Measurements from ENCODE around the gene ILF2. TPM values are rescaled to one million over a fixed set of nuclear protein-coding genes. Genes with fewer than 3 reads are reported as not detected.

Gene ILF2
- total and polyA plus RNA-seq, 4 donors: 46.7 to 133 (median 111) TPM

DNA sequence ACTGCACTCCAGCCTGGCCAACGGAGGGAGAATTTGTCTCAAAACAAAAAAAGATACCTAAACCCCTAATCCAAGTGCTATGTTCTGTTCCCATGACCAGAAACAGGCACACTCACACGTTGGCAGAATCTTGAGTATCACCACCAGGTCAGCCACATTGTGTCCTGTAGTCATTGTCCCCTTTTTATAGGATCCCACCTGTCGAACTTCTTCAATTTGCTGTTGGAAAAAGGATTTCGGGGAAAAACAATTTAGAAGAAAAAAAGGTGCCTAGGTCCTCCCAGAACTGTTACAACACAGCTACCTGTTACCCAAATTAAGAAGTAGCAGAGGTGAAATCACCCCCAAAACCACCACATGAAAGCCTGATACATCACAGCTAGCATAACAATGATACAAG is 3.4 kb downstream of the ILF2 start:
- Histone ChIP-seq H3K4me3 (no peak overlapping the region), H3K36me3 (ENCODE audit: control insufficient read depth in 4 of 4, insufficient read depth in 4 of 4, low read length in 4 of 4) (peaks cover 37 to 50% (median 40%) of the 10 kb centered on the region in 4 donors), H3K9me3 (ENCODE audit: control insufficient read depth in 4 of 4, insufficient read depth in 3 of 4, low read length in 3 of 4) (no peaks in the 10 kb centered on the region), H3K27ac (ENCODE audit: low read depth in 1 of 2, low read length in 1 of 2) (no peak overlapping the region), H3K27me3 (ENCODE audit: control insufficient read depth in 3 of 3, insufficient read depth in 3 of 3, low read length in 2 of 3) (no peaks in the 10 kb centered on the region), H3K4me1 (ENCODE audit: control insufficient read depth in 5 of 5, insufficient read depth in 5 of 5, low read length in 5 of 5) (peaks cover 3 to 14% (median 8%) of the 10 kb centered on the region in 5 donors), H3K9ac (ENCODE audit: insufficient read depth in 1 of 2, low read length in 2 of 2) (no peak overlapping the region)
- TF ChIP-seq, protein P1, sequence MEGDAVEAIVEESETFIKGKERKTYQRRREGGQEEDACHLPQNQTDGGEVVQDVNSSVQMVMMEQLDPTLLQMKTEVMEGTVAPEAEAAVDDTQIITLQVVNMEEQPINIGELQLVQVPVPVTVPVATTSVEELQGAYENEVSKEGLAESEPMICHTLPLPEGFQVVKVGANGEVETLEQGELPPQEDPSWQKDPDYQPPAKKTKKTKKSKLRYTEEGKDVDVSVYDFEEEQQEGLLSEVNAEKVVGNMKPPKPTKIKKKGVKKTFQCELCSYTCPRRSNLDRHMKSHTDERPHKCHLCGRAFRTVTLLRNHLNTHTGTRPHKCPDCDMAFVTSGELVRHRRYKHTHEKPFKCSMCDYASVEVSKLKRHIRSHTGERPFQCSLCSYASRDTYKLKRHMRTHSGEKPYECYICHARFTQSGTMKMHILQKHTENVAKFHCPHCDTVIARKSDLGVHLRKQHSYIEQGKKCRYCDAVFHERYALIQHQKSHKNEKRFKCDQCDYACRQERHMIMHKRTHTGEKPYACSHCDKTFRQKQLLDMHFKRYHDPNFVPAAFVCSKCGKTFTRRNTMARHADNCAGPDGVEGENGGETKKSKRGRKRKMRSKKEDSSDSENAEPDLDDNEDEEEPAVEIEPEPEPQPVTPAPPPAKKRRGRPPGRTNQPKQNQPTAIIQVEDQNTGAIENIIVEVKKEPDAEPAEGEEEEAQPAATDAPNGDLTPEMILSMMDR (IDR thresholded peaks at IDR 0.05; ENCODE audit: control extremely low read depth, extremely low read depth): no peak
- no peak for ATAC-seq (ENCODE audit: insufficient read depth, low FRiP score)
- DNase-seq: no peak
- 94 to 95% methylated on average over 4 of the region's 4 CpGs for WGBS, 2 donors

DNA sequence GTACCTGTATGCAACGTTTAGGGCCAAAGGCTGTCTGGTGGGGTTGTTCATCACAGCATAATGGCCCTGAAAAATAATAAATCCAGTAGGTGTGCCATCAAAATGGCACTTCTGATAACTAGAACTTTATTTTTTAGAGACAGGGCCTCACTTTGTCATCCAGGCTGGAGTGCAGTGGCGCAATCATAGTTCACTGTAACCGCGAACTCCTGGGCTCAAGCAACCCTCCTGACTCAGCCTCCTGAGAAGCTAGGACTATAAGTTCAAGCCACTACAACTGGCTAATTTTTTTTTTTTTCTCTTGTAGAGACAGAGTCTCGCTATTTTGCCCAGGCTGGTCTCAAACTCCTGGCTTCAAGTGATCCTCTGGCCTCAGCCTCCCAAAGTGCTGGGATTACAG is 7.6 kb downstream of the ILF2 start:
- no peak for ATAC-seq (ENCODE audit: insufficient read depth, low FRiP score)
- Histone ChIP-seq H3K9ac (ENCODE audit: insufficient read depth in 1 of 2, low read length in 2 of 2) (no peak overlapping the region), H3K36me3 (ENCODE audit: control insufficient read depth in 4 of 4, insufficient read depth in 4 of 4, low read length in 4 of 4) (peaks cover 35 to 52% (median 47%) of the 10 kb centered on the region in 4 donors), H3K27ac (ENCODE audit: low read depth in 1 of 2, low read length in 1 of 2) (no peak overlapping the region), H3K4me1 (ENCODE audit: control insufficient read depth in 5 of 5, insufficient read depth in 5 of 5, low read length in 5 of 5) (peaks cover 0 to 8% (median 4%) of the 10 kb centered on the region in 5 donors), H3K4me3 (no peak overlapping the region), H3K9me3 (ENCODE audit: control insufficient read depth in 4 of 4, insufficient read depth in 3 of 4, low read length in 3 of 4) (no peaks in the 10 kb centered on the region), H3K27me3 (ENCODE audit: control insufficient read depth in 3 of 3, insufficient read depth in 3 of 3, low read length in 2 of 3) (no peaks in the 10 kb centered on the region)
- no peak for DNase-seq
- WGBS, 2 donors: 67 to 76% methylated on average over 5 of the region's 5 CpGs
- TF ChIP-seq, protein P1 (IDR thresholded peaks at IDR 0.05; ENCODE audit: control extremely low read depth, extremely low read depth): no peak

DNA sequence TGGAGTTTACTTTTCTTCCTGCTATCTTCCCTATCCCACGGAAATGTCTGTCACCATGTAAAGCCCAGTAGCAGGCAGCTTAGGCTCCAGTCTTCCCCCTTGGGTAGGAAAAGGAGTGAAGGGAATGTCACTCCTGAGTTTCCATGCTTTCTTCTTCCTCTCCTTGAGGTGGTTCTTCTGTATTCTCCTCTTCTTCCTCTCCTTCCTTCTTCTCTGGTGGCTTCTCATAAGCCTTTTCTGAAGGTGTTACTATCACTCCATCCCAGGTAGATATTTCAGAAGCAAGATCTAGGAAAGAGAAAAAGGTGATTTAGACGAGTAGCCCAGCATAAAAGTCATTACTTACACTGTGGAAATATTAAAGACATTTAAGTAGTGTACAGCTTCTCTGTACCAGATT is 8.5 kb downstream of the ILF2 start:
- ATAC-seq (ENCODE audit: insufficient read depth, low FRiP score) (no peak), DNase-seq (no peak)
- TF ChIP-seq, protein P1 (IDR thresholded peaks at IDR 0.05; ENCODE audit: control extremely low read depth, extremely low read depth): no peak
- no peaks in the 10 kb centered on the region for H3K9me3 ChIP-seq (ENCODE audit: control insufficient read depth in 4 of 4, insufficient read depth in 3 of 4, low read length in 3 of 4)
- peaks cover 26 to 46% (median 42%) of the 10 kb centered on the region in 4 donors for H3K36me3 ChIP-seq (ENCODE audit: control insufficient read depth in 4 of 4, insufficient read depth in 4 of 4, low read length in 4 of 4)
- H3K4me1 ChIP-seq (ENCODE audit: control insufficient read depth in 5 of 5, insufficient read depth in 5 of 5, low read length in 5 of 5): peaks cover 0 to 8% (median 4%) of the 10 kb centered on the region in 5 donors
- no peak overlapping the region for H3K9ac ChIP-seq (ENCODE audit: insufficient read depth in 1 of 2, low read length in 2 of 2)
- no peaks in the 10 kb centered on the region for H3K27me3 ChIP-seq (ENCODE audit: control insufficient read depth in 3 of 3, insufficient read depth in 3 of 3, low read length in 2 of 3)
- H3K4me3 ChIP-seq: no peak overlapping the region
- 55 to 78% methylated on average over 2 of the region's 2 CpGs for WGBS, 2 donors
- H3K27ac ChIP-seq (ENCODE audit: low read depth in 1 of 2, low read length in 1 of 2): peak overlapping the region in 1 of 2 donors; percentile 53

DNA sequence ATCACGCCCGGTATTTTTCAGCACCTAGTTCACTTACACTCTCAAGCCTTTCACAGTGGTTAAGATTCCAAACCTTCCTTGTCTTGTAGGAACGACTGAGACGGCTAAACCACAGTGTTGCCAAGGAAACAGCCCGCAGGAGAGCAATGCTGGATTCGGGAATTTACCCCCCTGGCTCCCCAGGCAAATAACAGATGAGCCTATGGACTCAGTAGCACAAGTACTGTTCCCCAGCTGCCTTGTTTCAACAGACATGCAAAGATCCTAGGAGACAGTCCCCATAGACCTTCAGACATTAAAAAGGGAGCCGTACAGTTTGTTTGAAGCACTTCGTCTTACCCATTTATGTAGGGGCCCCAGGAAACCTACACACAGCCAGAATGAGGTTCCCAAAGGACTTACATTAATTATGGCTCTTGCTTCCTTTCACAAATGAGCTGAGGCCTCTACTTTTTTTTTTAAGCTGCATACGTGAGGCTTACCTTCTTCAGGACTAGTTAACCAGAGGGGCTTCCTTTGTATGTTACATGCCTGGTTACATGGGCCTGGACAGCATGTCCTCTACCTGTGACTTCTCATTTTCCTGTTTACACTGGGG is 9.6 kb downstream of the ILF2 start:
- peaks cover 0 to 8% (median 4%) of the 10 kb centered on the region in 5 donors for H3K4me1 ChIP-seq (ENCODE audit: control insufficient read depth in 5 of 5, insufficient read depth in 5 of 5, low read length in 5 of 5)
- no peak overlapping the region for H3K9ac ChIP-seq (ENCODE audit: insufficient read depth in 1 of 2, low read length in 2 of 2)
- WGBS, 2 donors: 69 to 70% methylated on average over 9 of the region's 9 CpGs
- ATAC-seq (ENCODE audit: insufficient read depth, low FRiP score) (no peak), DNase-seq (no peak)
- no peaks in the 10 kb centered on the region for H3K9me3 ChIP-seq (ENCODE audit: control insufficient read depth in 4 of 4, insufficient read depth in 3 of 4, low read length in 3 of 4)
- H3K27ac ChIP-seq (ENCODE audit: low read depth in 1 of 2, low read length in 1 of 2): no peak overlapping the region
- H3K4me3 ChIP-seq: no peak overlapping the region
- peaks cover 26 to 41% (median 32%) of the 10 kb centered on the region in 4 donors for H3K36me3 ChIP-seq (ENCODE audit: control insufficient read depth in 4 of 4, insufficient read depth in 4 of 4, low read length in 4 of 4)
- H3K27me3 ChIP-seq (ENCODE audit: control insufficient read depth in 3 of 3, insufficient read depth in 3 of 3, low read length in 2 of 3): no peaks in the 10 kb centered on the region
- TF ChIP-seq, protein P1 (IDR thresholded peaks at IDR 0.05; ENCODE audit: control extremely low read depth, extremely low read depth): no peak
